Adrenal gland (tissue), 5 donors: ENCODE measurements around the gene TERB2.

Source experiments
- POLR2A ChIP-seq, 2 donors: fragments of 450-650 bp; IDR thresholded peaks; one replicate each; pipeline ENCODE4 v1.6.1; 2017; ENCODE audit warnings: antibody characterized with exemption in 2 of 2, mild to moderate bottlenecking in 2 of 2, moderate library complexity in 1 of 2
- TF ChIP-seq, protein P1 (sequence below), 6 experiments: fragments of 450-650 bp in 4 of 6; fragments of 200-600 bp in 2 of 6; sonication (generic) in 1 of 6; IDR thresholded peaks; 1 replicate in 5 of 6; 2 replicates in 1 of 6; pipeline versions ENCODE4 v1.5.1 to v1.8.0; 2016 to 2021; ENCODE audit warnings: antibody characterized with exemption in 6 of 6, mild to moderate bottlenecking in 2 of 6, moderate library complexity in 1 of 6
- donor health status: DM: no; HTN: no; CAD: no.

DNA sequence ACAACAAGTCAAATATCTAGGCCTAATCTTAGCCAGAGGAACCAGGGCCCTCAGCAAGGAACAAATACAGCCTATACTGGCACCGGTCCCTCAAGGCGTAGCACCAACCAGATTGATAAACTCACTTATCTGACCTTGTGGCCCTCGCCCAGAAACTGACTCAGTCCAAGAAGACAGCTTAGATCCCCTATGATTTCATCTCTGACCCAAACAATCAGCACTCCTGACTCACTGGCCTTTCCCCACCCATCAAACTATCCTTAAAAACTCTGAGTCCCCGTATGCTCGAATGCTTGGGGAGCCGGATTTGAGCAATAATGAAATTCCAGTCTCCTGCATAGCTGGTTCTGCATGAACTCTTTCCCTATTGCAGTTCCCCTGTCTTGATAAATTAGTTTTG lies 64.9 kb downstream of the TERB2 start:
- no peak for TF ChIP-seq POLR2A (IDR thresholded peaks at IDR 0.05)
- TF ChIP-seq, protein P1, sequence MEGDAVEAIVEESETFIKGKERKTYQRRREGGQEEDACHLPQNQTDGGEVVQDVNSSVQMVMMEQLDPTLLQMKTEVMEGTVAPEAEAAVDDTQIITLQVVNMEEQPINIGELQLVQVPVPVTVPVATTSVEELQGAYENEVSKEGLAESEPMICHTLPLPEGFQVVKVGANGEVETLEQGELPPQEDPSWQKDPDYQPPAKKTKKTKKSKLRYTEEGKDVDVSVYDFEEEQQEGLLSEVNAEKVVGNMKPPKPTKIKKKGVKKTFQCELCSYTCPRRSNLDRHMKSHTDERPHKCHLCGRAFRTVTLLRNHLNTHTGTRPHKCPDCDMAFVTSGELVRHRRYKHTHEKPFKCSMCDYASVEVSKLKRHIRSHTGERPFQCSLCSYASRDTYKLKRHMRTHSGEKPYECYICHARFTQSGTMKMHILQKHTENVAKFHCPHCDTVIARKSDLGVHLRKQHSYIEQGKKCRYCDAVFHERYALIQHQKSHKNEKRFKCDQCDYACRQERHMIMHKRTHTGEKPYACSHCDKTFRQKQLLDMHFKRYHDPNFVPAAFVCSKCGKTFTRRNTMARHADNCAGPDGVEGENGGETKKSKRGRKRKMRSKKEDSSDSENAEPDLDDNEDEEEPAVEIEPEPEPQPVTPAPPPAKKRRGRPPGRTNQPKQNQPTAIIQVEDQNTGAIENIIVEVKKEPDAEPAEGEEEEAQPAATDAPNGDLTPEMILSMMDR (IDR thresholded peaks at IDR 0.05), result no peak
